GM19193 (cell line): ENCODE measurements around the gene GPC2.
A peak's percentile ranks its signal among the peaks of the same experiment; 100 is the strongest.

Experiments used
- POLR2A ChIP-seq: IDR thresholded peaks from 4 replicates; pipeline ENCODE4 v1.6.1; 2011; ENCODE audit not compliant: insufficient read depth, insufficient read length; ENCODE audit errors: extremely low read depth

Gene GPC2

GRCh38 chr7:100157334-100158228, 19.6 kb downstream of the GPC2 start:
- TF ChIP-seq POLR2A, result no peak

DNA sequence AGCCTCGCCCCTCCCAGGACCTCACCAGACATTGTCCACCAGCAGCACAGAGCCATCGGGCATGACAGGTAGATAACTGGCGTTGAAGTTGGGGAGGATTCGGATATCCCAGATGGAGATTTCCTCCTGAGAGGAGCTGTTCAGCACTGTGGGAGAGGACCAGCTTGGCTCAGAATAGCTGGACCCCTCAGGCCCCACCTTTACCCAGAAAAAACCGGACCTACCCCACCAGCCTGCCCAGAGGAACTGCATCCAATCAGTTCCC, 20.2 kb downstream of the GPC2 start:
- no peak for TF ChIP-seq POLR2A

DNA sequence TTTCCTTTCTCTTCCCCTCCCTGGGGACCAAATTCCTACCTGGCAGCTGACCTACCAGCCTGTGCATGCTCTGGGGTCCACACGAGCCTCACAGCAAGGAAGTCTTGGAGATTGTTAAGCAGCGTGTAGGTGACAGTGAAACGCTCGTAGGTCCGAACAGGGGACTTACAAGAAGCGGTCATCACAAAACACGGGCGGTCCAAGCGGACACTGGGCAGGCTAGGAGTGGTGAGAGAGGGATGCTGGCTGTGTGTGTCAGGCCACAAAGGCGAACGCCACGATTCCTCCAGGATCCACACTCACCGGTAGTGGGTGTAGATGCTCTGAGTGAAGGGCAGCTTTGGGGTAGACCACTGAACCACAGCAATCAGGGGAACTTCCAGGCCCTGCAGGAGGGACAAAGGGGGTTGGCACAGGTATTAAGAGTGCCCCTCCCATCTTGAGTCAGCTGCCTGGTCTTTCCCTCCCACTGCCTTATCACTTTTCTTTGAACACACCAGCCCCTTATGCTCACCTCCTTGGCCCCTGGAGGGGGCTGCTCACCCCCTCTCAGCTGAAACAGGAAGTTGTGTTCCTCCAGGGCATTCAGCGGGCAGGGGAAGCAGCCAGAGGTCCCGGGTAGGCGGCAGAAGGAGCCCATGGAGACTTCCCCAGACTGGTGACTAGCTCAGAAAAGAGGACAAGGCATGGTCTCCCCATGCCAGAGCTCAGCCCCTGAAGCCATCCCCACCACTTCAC, 20.7 kb downstream of the GPC2 start:
- no peak for TF ChIP-seq POLR2A

GRCh38 chr7:100155553-100156317, 21.4 kb downstream of the GPC2 start:
- no peak for TF ChIP-seq POLR2A

- TF ChIP-seq POLR2A, result no peak
These were observed 22.3 kb downstream of the GPC2 start for GRCh38 chr7:100154651-100155491.

GRCh38 chr7:100153708-100154535, 23.3 kb downstream of the GPC2 start:
- TF ChIP-seq POLR2A, result no peak

- no peak for TF ChIP-seq POLR2A
These were observed 24.1 kb downstream of the GPC2 start for GRCh38 chr7:100152937-100153666.

DNA sequence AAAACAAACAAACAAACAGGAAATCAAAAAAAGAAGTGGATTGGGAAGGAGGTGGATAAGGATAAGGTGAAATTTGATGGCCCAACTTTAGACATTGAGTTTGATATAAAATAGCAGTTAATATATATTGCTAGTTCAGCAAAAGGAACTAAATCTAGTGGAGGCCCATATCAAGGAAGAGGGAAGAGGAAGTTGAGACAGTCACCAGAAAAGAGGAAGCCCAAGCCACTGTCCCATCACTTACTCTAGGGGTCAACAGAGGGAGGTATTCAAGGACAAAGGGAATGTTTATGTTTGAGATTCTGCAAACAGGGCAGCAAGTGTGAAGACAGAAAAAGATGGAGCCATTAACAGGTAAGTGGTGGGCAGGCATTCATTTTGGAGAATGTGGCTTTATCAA, 24.8 kb downstream of the GPC2 start:
- no peak for TF ChIP-seq POLR2A

- TF ChIP-seq POLR2A, result peak; percentile 92
These were observed 28.4 kb downstream of the GPC2 start, which contains the start of gene LAMTOR4 for GRCh38 chr7:100148559-100149328. Gene LAMTOR4 (plus strand): TSS chr7:100148918. CDS start chr7:100148973, 55 bp downstream.

DNA sequence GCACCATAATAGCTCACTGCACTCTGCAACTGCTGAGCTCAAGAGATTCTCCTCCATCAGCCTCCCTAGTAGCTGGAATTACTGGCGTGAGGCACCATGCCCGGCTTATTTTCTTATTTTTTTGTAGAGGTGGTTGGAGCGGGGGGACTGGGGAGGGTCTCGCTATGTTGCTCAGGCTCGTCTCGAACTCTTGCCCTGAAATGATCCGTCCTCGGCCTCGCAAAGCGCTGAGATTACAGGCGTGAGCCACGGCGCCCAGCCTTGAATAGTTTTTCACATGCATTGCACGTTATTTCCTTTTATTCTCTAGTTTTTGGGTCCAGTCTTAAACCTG, 29.0 kb downstream of the GPC2 start:
- no peak for TF ChIP-seq POLR2A

- TF ChIP-seq POLR2A, result no peak
These were observed 29.9 kb downstream of the GPC2 start for GRCh38 chr7:100147278-100147677.

- no peak for TF ChIP-seq POLR2A
These were observed 34.7 kb downstream of the GPC2 start for GRCh38 chr7:100142461-100142860.
